ENCODE measurements around the gene NTN1.

- TF ChIP-seq POLR2A (IDR thresholded peaks at IDR 0.05): no peak
- TF ChIP-seq, protein P1, sequence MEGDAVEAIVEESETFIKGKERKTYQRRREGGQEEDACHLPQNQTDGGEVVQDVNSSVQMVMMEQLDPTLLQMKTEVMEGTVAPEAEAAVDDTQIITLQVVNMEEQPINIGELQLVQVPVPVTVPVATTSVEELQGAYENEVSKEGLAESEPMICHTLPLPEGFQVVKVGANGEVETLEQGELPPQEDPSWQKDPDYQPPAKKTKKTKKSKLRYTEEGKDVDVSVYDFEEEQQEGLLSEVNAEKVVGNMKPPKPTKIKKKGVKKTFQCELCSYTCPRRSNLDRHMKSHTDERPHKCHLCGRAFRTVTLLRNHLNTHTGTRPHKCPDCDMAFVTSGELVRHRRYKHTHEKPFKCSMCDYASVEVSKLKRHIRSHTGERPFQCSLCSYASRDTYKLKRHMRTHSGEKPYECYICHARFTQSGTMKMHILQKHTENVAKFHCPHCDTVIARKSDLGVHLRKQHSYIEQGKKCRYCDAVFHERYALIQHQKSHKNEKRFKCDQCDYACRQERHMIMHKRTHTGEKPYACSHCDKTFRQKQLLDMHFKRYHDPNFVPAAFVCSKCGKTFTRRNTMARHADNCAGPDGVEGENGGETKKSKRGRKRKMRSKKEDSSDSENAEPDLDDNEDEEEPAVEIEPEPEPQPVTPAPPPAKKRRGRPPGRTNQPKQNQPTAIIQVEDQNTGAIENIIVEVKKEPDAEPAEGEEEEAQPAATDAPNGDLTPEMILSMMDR (IDR thresholded peaks at IDR 0.05): no peak
Observed at GRCh38 chr17:9150446-9151090, 129.3 kb downstream of the NTN1 start.

Data from gastroesophageal sphincter (tissue), 3 donors.